SK-N-SH (cell line): ENCODE data around the gene PAM16. TPM values are rescaled to one million over a fixed set of nuclear protein-coding genes. Genes with fewer than 3 reads are reported as not detected.
A peak's percentile ranks its signal among the peaks of the same experiment; 100 is the strongest.

Experiments
- CTCF ChIA-PET: fragments of 300-600, 350-600 bp; formaldehyde crosslinking; extraction: SDS; loops from one replicate; lab custom pipeline; 2021; lab: Yijun Ruan, JAX
- POLR2A ChIA-PET: fragments of 350-600 bp; sonication (Branson Sonifier 250); formaldehyde crosslinking; extraction: SDS; loops from one replicate; lab custom pipeline; 2020; ENCODE audit warnings: antibody characterized with exemption, inconsistent platforms; lab: Yijun Ruan, JAX
- DNase-seq: peaks from one replicate; pipeline ENCODE4 v3.0.0; 2012
- H2AFZ ChIP-seq: fragments of 200-600 bp; sonication (generic); 2 replicates; pipeline ENCODE4 v1.8.1; 2016; ENCODE audit warnings: antibody characterized with exemption, mild to moderate bottlenecking, low read depth
- H3F3A ChIP-seq: fragments of 200-600 bp; sonication (generic); replicated peaks from 2 replicates; pipeline ENCODE3; 2016; ENCODE audit warnings: antibody characterized with exemption, mild to moderate bottlenecking; ENCODE audit not compliant: insufficient read depth
- H3K27ac ChIP-seq, 2 experiments: fragments of 200-500 bp in 1 of 2; fragments of 200-600 bp in 1 of 2; sonication (Bioruptor generic) in 1 of 2; sonication (generic), shearing (Covaris generic) in 1 of 2; 2 replicates each; pipeline versions ENCODE4 v1.5.1 to v1.6.1; 2014 to 2016; ENCODE audit warnings: low read depth in 2 of 2, inconsistent platforms in 1 of 2, low read length in 1 of 2, mild to moderate bottlenecking in 1 of 2, mixed read lengths in 1 of 2
- H3K27me3 ChIP-seq: fragments of 200-600 bp; sonication (generic), shearing (Covaris generic); 2 replicates; pipeline ENCODE4 v1.6.1; 2016; ENCODE audit warnings: mixed run types; ENCODE audit not compliant: insufficient read depth
- H3K36me3 ChIP-seq, 2 experiments: fragments of 200-500 bp in 1 of 2; fragments of 200-600 bp in 1 of 2; sonication (Bioruptor generic) in 1 of 2; sonication (generic) in 1 of 2; replicated peaks in 1 of 2; 2 replicates each; pipeline versions ENCODE3 to v1.5.1; 2014 to 2016; ENCODE audit warnings: low read length in 1 of 2, mild to moderate bottlenecking in 1 of 2; ENCODE audit not compliant: insufficient read depth in 2 of 2, control insufficient read depth in 1 of 2
- H3K4me1 ChIP-seq, 2 experiments: fragments of 200-500 bp in 1 of 2; fragments of 200-600 bp in 1 of 2; sonication (Bioruptor generic) in 1 of 2; sonication (generic), shearing (Covaris generic) in 1 of 2; 2 replicates each; pipeline versions ENCODE4 v1.5.1 to v1.6.1; 2014 to 2016; ENCODE audit warnings: low read depth in 1 of 2, low read length in 1 of 2, mixed run types in 1 of 2; ENCODE audit not compliant: insufficient read depth in 2 of 2, control insufficient read depth in 1 of 2
- H3K4me2 ChIP-seq: fragments of 200-600 bp; sonication (generic), shearing (Covaris generic); 2 replicates; pipeline ENCODE4 v1.6.1; 2017; ENCODE audit warnings: mixed run types
- H3K4me3 ChIP-seq, 2 experiments: fragments of 200-500 bp in 1 of 2; fragments of 200-600 bp in 1 of 2; sonication (Bioruptor generic) in 1 of 2; sonication (generic), shearing (Covaris generic) in 1 of 2; 2 replicates each; pipeline versions ENCODE4 v1.5.1 to v1.8.1; 2014 to 2016; ENCODE audit warnings: low read depth in 2 of 2, inconsistent platforms in 1 of 2, low read length in 1 of 2, mild to moderate bottlenecking in 1 of 2, mixed read lengths in 1 of 2, moderate library complexity in 1 of 2
- H3K79me2 ChIP-seq: fragments of 200-600 bp; sonication (generic); 2 replicates; pipeline ENCODE4 v1.8.1; 2017; ENCODE audit warnings: mild to moderate bottlenecking; ENCODE audit not compliant: insufficient read depth
- H3K9ac ChIP-seq: fragments of 200-600 bp; sonication (generic); 2 replicates; pipeline ENCODE4 v1.6.1; 2017; ENCODE audit warnings: mixed run types
- H3K9me2 ChIP-seq: fragments of 200-600 bp; sonication (generic); 2 replicates; pipeline ENCODE4 v1.6.1; 2017; ENCODE audit warnings: mixed run types
- H3K9me3 ChIP-seq: fragments of 200-600 bp; sonication (generic); 2 replicates; pipeline ENCODE4 v1.6.1; 2017; ENCODE audit warnings: mixed run types, mild to moderate bottlenecking, moderate library complexity
- H4K20me1 ChIP-seq: fragments of 200-600 bp; sonication (generic); 2 replicates; pipeline ENCODE4 v1.6.1; 2017; ENCODE audit warnings: mild to moderate bottlenecking, mixed run types; ENCODE audit not compliant: insufficient read depth
- ELF1 ChIP-seq: IDR thresholded peaks from 2 replicates; pipeline ENCODE4 v1.4.0; 2012
- EP300 ChIP-seq, 2 experiments: IDR thresholded peaks; 2 replicates each; pipeline versions ENCODE4 v1.4.0 to v1.6.1; 2012; ENCODE audit warnings: borderline replicate concordance in 1 of 2, low read depth in 1 of 2, low read length in 1 of 2
- FOXM1 ChIP-seq: IDR thresholded peaks from 2 replicates; pipeline ENCODE4 v1.4.0; 2012; ENCODE audit warnings: low read depth, mild to moderate bottlenecking
- GATA2 ChIP-seq: sonication (generic); formaldehyde crosslinking; IDR thresholded peaks from 2 replicates; pipeline ENCODE4 v1.5.0; 2020; ENCODE audit warnings: mild to moderate bottlenecking, missing genetic modification reagents
- MXI1 ChIP-seq: IDR thresholded peaks from 2 replicates; pipeline ENCODE4 v1.6.1; 2012; ENCODE audit warnings: mild to moderate bottlenecking, low read depth, low read length, improper control_type of control experiment
- RAD21 ChIP-seq: IDR thresholded peaks from 2 replicates; pipeline ENCODE4 v1.6.1; 2012; ENCODE audit warnings: mild to moderate bottlenecking, low read length
- RXRA ChIP-seq: IDR thresholded peaks from 2 replicates; pipeline ENCODE4 v1.4.0; 2012; ENCODE audit warnings: low read depth, mild to moderate bottlenecking, borderline replicate concordance
- WGBS: methylation state at CpG from one replicate; pipeline ENCODE4 v1.1.6; 2017; ENCODE audit warnings: low lambda C conversion rate; 5-methylcytosine and 5-hydroxymethylcytosine counted together
- polyA plus RNA-seq, 3 experiments: library from polyadenylated mRNA; depleted of rRNA; stranded (reverse); fragments of >200 nt; gene quantifications; 2 replicates each; pipeline ENCODE4 v1.2.3, GENCODE V29; 2012
- TF ChIP-seq, protein P1 (sequence below): IDR thresholded peaks from 2 replicates; pipeline ENCODE4 v1.6.1; 2012; ENCODE audit warnings: mild to moderate bottlenecking, low read depth, low read length, moderate library complexity

The PAM16 gene
- polyA plus RNA-seq, 1 of the 3 experiments (the other 2 are of a cell fraction) = 96.4 TPM

GRCh38 chr16:4317532-4318450, 33.3 kb downstream of the PAM16 start:
- H3K27me3 ChIP-seq = no peaks in the 10 kb centered on the region
- peak overlapping the region; percentile 80; the same call in 1 of the 2 replicates for H3K9ac ChIP-seq
- ChIA-PET POLR2A (interaction anchor here (1.4 kb wide), 1 partner anchor 45 kb away, joined by 5 read pairs; the partner anchor contains the start of gene TFAP4), CTCF (interaction anchor here (0.9 to 3.5 kb wide), 10 partner anchors 10 to 117 kb away, joined by 3 to 22 read pairs (median 6); partner anchors contain the start of gene TFAP4)
- DNase-seq = no peak
- 80% methylated on average over 9 of the region's 12 CpGs for WGBS
- H3K79me2 ChIP-seq = peaks cover 70% of the 10 kb centered on the region
- TF ChIP-seq, protein P1, sequence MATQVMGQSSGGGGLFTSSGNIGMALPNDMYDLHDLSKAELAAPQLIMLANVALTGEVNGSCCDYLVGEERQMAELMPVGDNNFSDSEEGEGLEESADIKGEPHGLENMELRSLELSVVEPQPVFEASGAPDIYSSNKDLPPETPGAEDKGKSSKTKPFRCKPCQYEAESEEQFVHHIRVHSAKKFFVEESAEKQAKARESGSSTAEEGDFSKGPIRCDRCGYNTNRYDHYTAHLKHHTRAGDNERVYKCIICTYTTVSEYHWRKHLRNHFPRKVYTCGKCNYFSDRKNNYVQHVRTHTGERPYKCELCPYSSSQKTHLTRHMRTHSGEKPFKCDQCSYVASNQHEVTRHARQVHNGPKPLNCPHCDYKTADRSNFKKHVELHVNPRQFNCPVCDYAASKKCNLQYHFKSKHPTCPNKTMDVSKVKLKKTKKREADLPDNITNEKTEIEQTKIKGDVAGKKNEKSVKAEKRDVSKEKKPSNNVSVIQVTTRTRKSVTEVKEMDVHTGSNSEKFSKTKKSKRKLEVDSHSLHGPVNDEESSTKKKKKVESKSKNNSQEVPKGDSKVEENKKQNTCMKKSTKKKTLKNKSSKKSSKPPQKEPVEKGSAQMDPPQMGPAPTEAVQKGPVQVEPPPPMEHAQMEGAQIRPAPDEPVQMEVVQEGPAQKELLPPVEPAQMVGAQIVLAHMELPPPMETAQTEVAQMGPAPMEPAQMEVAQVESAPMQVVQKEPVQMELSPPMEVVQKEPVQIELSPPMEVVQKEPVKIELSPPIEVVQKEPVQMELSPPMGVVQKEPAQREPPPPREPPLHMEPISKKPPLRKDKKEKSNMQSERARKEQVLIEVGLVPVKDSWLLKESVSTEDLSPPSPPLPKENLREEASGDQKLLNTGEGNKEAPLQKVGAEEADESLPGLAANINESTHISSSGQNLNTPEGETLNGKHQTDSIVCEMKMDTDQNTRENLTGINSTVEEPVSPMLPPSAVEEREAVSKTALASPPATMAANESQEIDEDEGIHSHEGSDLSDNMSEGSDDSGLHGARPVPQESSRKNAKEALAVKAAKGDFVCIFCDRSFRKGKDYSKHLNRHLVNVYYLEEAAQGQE = no peak
- no peak for TF ChIP-seq GATA2 (CRISPR knock-in tag)
- H3K27ac ChIP-seq = peak overlapping the region; percentile 63 to 78; a peak in 3 of 4 replicates
- peak overlapping the region; percentile 99 for H3K4me2 ChIP-seq
- H3K4me1 ChIP-seq = peaks cover 13 to 47% of the 10 kb centered on the region in 2 experiments; a peak in 1 of 4 replicates
- H3K4me3 ChIP-seq = peak overlapping the region; percentile 76 to 81
- no peaks in the 10 kb centered on the region for H3K9me2 ChIP-seq
- no peaks in the 10 kb centered on the region for H3K9me3 ChIP-seq
- H3K36me3 ChIP-seq = no peaks in the 10 kb centered on the region
- H2AFZ ChIP-seq = no peak overlapping the region
- H3F3A ChIP-seq = peaks cover 5% of the 10 kb centered on the region
- H4K20me1 ChIP-seq = peaks cover 63% of the 10 kb centered on the region

GRCh38 chr16:4316864-4317531, 34.1 kb downstream of the PAM16 start:
- WGBS = 25% methylated on average over 9 of the region's 20 CpGs
- no peak overlapping the region for H2AFZ ChIP-seq
- peaks cover 13 to 47% of the 10 kb centered on the region in 2 experiments; a peak in 1 of 4 replicates for H3K4me1 ChIP-seq
- POLR2A ChIA-PET = interaction anchor here (1.4 to 1.8 kb wide), 2 partner anchors 23 to 44 kb away, joined by 5 to 10 read pairs; partner anchors contain the start of gene TFAP4
- H3K9me2 ChIP-seq = no peaks in the 10 kb centered on the region
- peak; percentile 74 for DNase-seq
- H3F3A ChIP-seq = peaks cover 5% of the 10 kb centered on the region
- peak overlapping the region; percentile 99 for H3K4me2 ChIP-seq
- peaks cover 55% of the 10 kb centered on the region for H4K20me1 ChIP-seq
- no peaks in the 10 kb centered on the region for H3K36me3 ChIP-seq
- peaks cover 63% of the 10 kb centered on the region for H3K79me2 ChIP-seq
- peak overlapping the region; percentile 63 to 78 for H3K27ac ChIP-seq
- H3K9me3 ChIP-seq = no peaks in the 10 kb centered on the region
- no peaks in the 10 kb centered on the region for H3K27me3 ChIP-seq
- peak overlapping the region; percentile 76 to 81 for H3K4me3 ChIP-seq
- TF ChIP-seq EP300 (IDR thresholded peaks at IDR 0.05; ENCODE audit: borderline replicate concordance in 1 of 2, low read depth in 1 of 2, low read length in 1 of 2) (no peak), ELF1 (no peak), MXI1 (peak; percentile 68), FOXM1 (no peak), GATA2 (CRISPR knock-in tag) (no peak), RXRA (no peak), RAD21 (no peak)
- peak overlapping the region; percentile 80 for H3K9ac ChIP-seq
- CTCF ChIA-PET = interaction anchor here (0.7 to 3.5 kb wide), 13 partner anchors 9 to 117 kb away, joined by 3 to 22 read pairs (median 9); no protein-coding TSS in a partner anchor
